PC-3 (cell line): Measurements from ENCODE around the gene ATP5PD. TPM values are rescaled to one million over a fixed set of nuclear protein-coding genes. Genes with fewer than 3 reads are reported as not detected.

Experiments
- ATAC-seq: fragments of 200-7000 bp; cut with Tn5 transposase; 2 replicates; pipeline ENCODE4 v1.9.1; 2020; ENCODE audit warnings: mild to moderate bottlenecking, moderate library complexity
- BruUV-seq: library from RNA; stranded (reverse); fragments of 400-500 nt; replicated peaks from 2 replicates; lab custom pipeline; 2021; lab: Mats Ljungman, UMichigan
- CTCF ChIA-PET: fragments of 300-600 bp; sonication (Branson Sonifier 250); formaldehyde crosslinking; loops from one replicate; lab custom pipeline; 2022; ENCODE audit warnings: antibody characterized with exemption; lab: Charles Lee
- POLR2A ChIA-PET: fragments of 300-600 bp; sonication (Branson Sonifier 250); formaldehyde crosslinking; loops from one replicate; lab custom pipeline; 2022; ENCODE audit warnings: antibody characterized with exemption; ENCODE audit not compliant: unreplicated experiment; lab: Charles Lee
- DNase-seq: peaks from one replicate; pipeline ENCODE4 v3.0.0-alpha.2; 2015
- H2AFZ ChIP-seq: fragments of 300-600 bp; sonication (generic); 2 replicates; pipeline ENCODE4 v1.6.0; 2016; ENCODE audit warnings: antibody characterized with exemption, low read length
- H3F3A ChIP-seq: fragments of 300-600 bp; sonication (generic); one replicate; pipeline ENCODE4 v1.6.0; 2017; ENCODE audit warnings: antibody characterized with exemption, low read length, control low read depth, mild to moderate bottlenecking; ENCODE audit not compliant: unreplicated experiment
- H3K27ac ChIP-seq: fragments of 300-600 bp; sonication (generic); 2 replicates; pipeline ENCODE4 v1.5.1; 2016; ENCODE audit warnings: mild to moderate bottlenecking, low read length
- H3K27me3 ChIP-seq: fragments of 300-600 bp; sonication (generic); 2 replicates; pipeline ENCODE4 v1.6.1; 2016; ENCODE audit warnings: low read length, mixed read lengths
- H3K36me3 ChIP-seq: fragments of 300-600 bp; sonication (generic); 2 replicates; pipeline ENCODE4 v1.6.1; 2016; ENCODE audit warnings: low read depth, mixed run types, low read length, mixed read lengths
- H3K4me1 ChIP-seq: fragments of 300-600 bp; sonication (generic); 2 replicates; pipeline ENCODE4 v1.5.1; 2016; ENCODE audit warnings: low read length; ENCODE audit not compliant: insufficient read depth
- H3K4me2 ChIP-seq: fragments of 300-600 bp; sonication (generic); 2 replicates; pipeline ENCODE4 v1.6.0; 2016; ENCODE audit warnings: low read length
- H3K4me3 ChIP-seq: fragments of 300-600 bp; sonication (generic); 2 replicates; pipeline ENCODE4 v1.5.1; 2016; ENCODE audit warnings: mild to moderate bottlenecking, low read length, mixed read lengths
- H3K79me2 ChIP-seq: fragments of 300-600 bp; sonication (generic); 2 replicates; pipeline ENCODE4 v1.6.1; 2017; ENCODE audit warnings: low read length, mixed read lengths
- H3K9ac ChIP-seq: fragments of 300-600 bp; sonication (generic); 2 replicates; pipeline ENCODE4 v1.6.0; 2016; ENCODE audit warnings: mild to moderate bottlenecking, low read length
- H3K9me2 ChIP-seq: fragments of 300-600 bp; sonication (generic); replicated peaks from 2 replicates; pipeline ENCODE4 v1.6.1; 2016; ENCODE audit warnings: mixed run types, low read length, mixed read lengths
- H3K9me3 ChIP-seq: fragments of 300-600 bp; sonication (generic); 2 replicates; pipeline ENCODE4 v1.6.1; 2016; ENCODE audit warnings: low read length, mixed read lengths
- H4K20me1 ChIP-seq: fragments of 300-600 bp; sonication (generic); 2 replicates; pipeline ENCODE4 v1.6.1; 2016; ENCODE audit warnings: low read length, mixed read lengths
- EZH2 ChIP-seq: fragments of 300-600 bp; sonication (generic); IDR thresholded peaks from one replicate; pipeline ENCODE4 v1.6.1; 2017; ENCODE audit warnings: antibody characterized with exemption, mild to moderate bottlenecking, low read length; ENCODE audit not compliant: unreplicated experiment
- EZH2phosphoT487 ChIP-seq: fragments of 300-600 bp; sonication (generic); IDR thresholded peaks from 2 replicates; pipeline ENCODE4 v1.6.1; 2018; ENCODE audit warnings: mild to moderate bottlenecking, antibody characterized with exemption, low read length, borderline replicate concordance
- intact Hi-C: fragments of 100-400 bp; cut with micrococcal nuclease; formaldehyde crosslinking; loops from 2 replicates; pipeline ENCODE4 v1.9.0; 2023
- total RNA-seq: library from RNA; depleted of rRNA; stranded (reverse); fragments of >200 nt; gene quantifications from 2 replicates; pipeline ENCODE4 v1.2.3, GENCODE V29; 2014
- TF ChIP-seq, protein P1 (sequence below): fragments of 300-600 bp; sonication (generic); conservative IDR thresholded peaks from 2 replicates; pipeline ENCODE4 v1.5.1; 2017; ENCODE audit warnings: antibody characterized with exemption, low read depth, mild to moderate bottlenecking, low read length

ATP5PD gene
- total RNA-seq, 1 experiment from 2014 or later = 361 TPM

DNA sequence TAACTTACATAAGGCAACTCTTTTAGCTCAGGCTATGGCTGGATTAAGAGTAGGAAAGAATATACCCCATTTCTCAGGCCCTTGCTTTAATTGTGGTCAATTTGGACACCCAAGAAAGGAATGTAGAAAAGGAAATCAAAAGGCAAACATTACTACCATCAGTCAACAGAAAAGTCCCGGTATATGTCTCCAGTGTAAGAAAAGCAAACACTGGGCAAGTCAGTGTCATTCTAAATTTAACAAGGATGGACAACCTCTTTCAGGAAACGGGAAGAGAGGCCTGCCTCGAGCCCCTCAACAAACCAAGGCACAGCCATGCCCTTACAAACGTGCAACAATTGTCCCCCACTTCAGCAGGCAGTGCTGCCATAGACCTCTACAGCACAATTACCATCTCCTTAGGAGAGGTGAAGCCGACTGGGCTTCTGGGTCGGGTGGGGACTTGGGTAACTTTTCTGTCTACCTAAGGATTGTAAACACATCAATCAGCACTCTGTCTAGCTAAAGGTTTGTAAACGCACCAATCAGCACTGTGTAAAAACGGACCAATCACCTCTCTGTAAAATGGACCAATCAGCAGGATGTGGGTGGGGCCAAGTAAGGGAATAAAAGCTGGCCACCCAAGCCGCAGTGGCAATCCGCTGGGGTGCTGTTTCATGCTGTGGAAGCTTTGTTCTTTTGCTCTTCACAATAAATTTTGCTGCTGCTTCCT is 21.9 kb downstream of the ATP5PD start:
- intact Hi-C loops = loop anchor here (1.0 kb wide), 2 partner anchors 7 to 12 kb away; no protein-coding TSS in a partner anchor
- peak overlapping the region; percentile 49 for H3K27ac ChIP-seq
- H3K9me2 ChIP-seq = no peaks in the 10 kb centered on the region
- H3K9ac ChIP-seq = no peak overlapping the region
- CTCF ChIA-PET = interaction anchor here (0.9 to 1.8 kb wide), 2 partner anchors 10 to 12 kb away, joined by 3 to 10 read pairs; partner anchors contain the start of gene MRPL58
- no peak overlapping the region for H3K4me3 ChIP-seq
- H3F3A ChIP-seq = no peaks in the 10 kb centered on the region
- ATAC-seq (peak; percentile 95), DNase-seq (peak; percentile 51)
- H3K36me3 ChIP-seq = peaks cover 24% of the 10 kb centered on the region
- TSS peak; percentile 55 for BruUV-seq
- peaks cover 14% of the 10 kb centered on the region for H3K4me1 ChIP-seq
- H3K27me3 ChIP-seq = no peaks in the 10 kb centered on the region
- H2AFZ ChIP-seq = no peak overlapping the region
- POLR2A ChIA-PET = no interaction called here
- TF ChIP-seq, protein P1, sequence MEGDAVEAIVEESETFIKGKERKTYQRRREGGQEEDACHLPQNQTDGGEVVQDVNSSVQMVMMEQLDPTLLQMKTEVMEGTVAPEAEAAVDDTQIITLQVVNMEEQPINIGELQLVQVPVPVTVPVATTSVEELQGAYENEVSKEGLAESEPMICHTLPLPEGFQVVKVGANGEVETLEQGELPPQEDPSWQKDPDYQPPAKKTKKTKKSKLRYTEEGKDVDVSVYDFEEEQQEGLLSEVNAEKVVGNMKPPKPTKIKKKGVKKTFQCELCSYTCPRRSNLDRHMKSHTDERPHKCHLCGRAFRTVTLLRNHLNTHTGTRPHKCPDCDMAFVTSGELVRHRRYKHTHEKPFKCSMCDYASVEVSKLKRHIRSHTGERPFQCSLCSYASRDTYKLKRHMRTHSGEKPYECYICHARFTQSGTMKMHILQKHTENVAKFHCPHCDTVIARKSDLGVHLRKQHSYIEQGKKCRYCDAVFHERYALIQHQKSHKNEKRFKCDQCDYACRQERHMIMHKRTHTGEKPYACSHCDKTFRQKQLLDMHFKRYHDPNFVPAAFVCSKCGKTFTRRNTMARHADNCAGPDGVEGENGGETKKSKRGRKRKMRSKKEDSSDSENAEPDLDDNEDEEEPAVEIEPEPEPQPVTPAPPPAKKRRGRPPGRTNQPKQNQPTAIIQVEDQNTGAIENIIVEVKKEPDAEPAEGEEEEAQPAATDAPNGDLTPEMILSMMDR = no peak
- no peak for TF ChIP-seq EZH2
- no peak for TF ChIP-seq EZH2phosphoT487
- no peaks in the 10 kb centered on the region for H4K20me1 ChIP-seq
- no peaks in the 10 kb centered on the region for H3K9me3 ChIP-seq
- peak overlapping the region; percentile 34 for H3K4me2 ChIP-seq
- no peaks in the 10 kb centered on the region for H3K79me2 ChIP-seq

DNA sequence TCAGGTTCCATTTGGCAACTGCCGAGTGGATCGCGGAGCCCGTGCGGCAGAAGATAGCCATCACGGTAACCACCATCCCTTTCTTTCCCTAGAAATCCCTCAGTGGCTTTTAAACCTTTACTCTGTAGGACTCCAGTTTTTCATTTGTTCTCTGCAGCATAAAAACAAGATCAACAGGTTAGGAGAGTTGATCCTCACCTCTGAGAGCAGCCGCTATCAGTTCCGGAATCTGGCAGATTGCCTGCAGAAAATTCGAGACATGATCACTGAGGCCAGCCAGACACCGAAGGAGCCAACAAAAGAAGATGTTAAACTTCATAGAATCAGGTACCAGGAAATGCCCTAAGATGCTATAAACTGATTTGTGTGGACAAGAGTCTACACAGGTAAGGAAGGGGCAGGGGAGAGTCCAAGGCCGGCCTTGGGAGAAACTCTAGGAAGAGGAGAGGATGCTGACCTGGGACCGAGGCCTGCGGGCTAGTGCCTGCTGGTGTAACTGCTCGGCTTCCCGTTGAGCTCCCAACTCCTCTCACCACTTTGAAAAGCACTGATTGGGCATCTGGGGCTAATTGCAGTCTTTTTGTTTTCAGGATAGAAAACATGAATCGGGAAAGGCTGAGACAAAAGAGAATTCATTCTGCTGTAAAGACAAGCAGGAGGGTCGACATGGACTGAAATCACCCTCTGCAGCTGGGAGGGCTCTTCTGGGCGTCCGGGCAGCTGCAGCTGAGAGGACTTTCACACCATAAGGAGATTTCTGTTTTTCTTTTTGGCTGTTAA is 26.2 kb downstream of the ATP5PD start:
- Histone ChIP-seq H4K20me1 (no peaks in the 10 kb centered on the region), H3K4me3 (no peak overlapping the region), H3K27ac (no peak overlapping the region), H3K27me3 (no peaks in the 10 kb centered on the region), H3K9me3 (no peaks in the 10 kb centered on the region), H3K4me2 (no peak overlapping the region), H2AFZ (no peak overlapping the region), H3K4me1 (peaks cover 14% of the 10 kb centered on the region), H3K9ac (no peak overlapping the region), H3K79me2 (peaks cover 10% of the 10 kb centered on the region), H3K9me2 (no peaks in the 10 kb centered on the region), H3F3A (no peaks in the 10 kb centered on the region), H3K36me3 (peaks cover 42% of the 10 kb centered on the region)
- no peak for TF ChIP-seq EZH2
- TF ChIP-seq EZH2phosphoT487 = no peak
- TF ChIP-seq, protein P1 = no peak
- CTCF ChIA-PET = no interaction called here
- intact Hi-C loops = no loop called here
- ATAC-seq (no peak), DNase-seq (no peak)
- BruUV-seq = TSS peak; percentile 29
- POLR2A ChIA-PET = no interaction called here
